Activated T-helper 1 cell treated with Interleukin-2 at 50 U/mL for 16 hours (primary cell): ENCODE measurements around the gene PAQR6.
A peak's percentile ranks its signal among the peaks of the same experiment; 100 is the strongest.
"Not testable (repeated sequence)": the region's sequence is repeated elsewhere in the genome, so short reads cannot be mapped to it uniquely, and the experiment has no call there.

Source experiments
- DNase-seq: peaks from one replicate; pipeline ENCODE4 v3.0.0-alpha.2; 2020; ENCODE audit warnings: low read depth

Gene PAQR6

DNA sequence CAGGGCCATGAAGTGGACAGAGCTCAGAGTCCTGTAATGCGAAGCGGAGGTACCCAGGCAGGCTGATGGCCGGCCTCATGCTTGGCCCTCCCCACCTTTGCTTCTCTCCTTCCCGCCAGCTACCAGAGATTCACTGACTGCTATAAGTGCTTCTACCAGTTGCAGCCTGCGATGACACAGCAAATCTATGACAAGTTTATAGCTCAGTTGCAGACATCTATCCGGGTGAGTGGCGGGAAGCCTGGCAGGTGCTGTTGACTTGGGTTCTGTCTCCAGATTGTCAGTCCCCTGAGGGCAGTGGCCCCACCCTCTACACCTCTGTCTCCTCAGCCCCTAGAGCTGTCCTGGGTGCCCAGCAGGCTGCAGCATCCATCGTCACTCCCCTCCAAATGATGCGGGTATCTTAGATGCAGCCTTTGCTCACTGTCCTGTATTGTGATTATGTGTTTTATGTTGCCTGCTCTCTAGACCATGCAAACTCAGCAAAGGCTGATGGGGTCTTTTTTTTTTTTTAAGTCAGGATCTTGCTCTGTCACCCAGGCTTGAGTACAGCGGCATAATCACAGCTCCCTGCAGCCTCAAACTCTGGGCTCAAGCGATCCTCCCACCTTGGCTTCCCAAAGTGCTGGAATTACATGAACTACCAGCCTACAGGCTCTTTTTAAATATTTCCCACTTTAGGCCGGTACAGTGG lies 15.5 kb downstream of the PAQR6 start:
- no peak for DNase-seq

DNA sequence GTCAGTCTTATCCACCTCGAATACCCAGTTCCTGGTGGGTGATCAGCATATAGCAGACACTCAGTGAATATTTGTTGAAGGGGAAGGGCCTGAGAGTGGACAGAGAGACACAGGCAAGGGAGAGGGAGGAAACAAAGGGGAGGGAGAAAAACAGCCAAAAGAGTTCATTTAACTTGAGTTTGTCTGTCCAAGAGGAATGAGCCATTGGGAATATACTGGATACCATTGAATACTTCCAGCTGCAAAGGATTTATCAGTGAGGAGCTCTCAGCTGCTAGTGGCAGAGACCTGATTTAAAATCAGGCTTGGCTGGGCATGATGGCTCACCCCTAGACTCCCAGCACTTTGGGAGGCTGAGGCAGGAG lies 17.4 kb downstream of the PAQR6 start:
- no peak for DNase-seq

DNA sequence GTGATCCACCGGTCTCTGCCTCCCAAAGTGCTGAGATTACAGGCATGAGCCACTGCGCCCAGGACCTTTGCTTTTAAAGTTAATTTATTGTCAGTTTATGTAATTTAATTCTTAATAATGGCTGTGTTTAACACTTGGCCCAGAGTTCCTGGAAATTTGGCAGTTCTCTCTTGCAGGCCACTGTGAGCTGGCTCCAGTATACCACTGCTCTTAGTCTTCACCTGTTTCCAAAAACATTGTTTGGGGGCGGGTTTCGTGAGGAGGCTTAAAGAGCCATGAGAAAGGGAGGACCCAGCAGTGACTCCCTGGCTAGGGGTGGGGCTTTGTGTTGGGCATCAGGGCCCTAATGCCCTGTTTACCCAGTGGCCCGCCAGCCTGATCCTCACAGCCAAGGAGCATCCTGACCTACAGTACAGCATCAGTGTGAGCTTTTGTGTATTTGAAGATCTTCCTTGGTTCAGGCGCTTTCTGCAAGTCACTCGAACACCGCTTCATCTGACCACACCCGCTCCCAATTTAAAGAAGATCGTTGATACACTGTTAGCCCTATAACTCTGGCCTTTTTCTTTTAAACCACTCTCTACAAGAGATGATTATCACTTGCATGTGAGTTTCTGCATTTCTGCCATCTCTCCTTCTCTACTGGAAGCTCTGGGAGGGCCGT lies 17.9 kb downstream of the PAQR6 start:
- DNase-seq = no peak

GRCh38 chr1:156228501-156228900 lies 19.4 kb downstream of the PAQR6 start:
- DNase-seq = no peak

- no peak for DNase-seq
Observed at GRCh38 chr1:156226782-156227181, 21.1 kb downstream of the PAQR6 start.

- DNase-seq = no peak
Observed at GRCh38 chr1:156226116-156226538, 21.7 kb downstream of the PAQR6 start.

DNA sequence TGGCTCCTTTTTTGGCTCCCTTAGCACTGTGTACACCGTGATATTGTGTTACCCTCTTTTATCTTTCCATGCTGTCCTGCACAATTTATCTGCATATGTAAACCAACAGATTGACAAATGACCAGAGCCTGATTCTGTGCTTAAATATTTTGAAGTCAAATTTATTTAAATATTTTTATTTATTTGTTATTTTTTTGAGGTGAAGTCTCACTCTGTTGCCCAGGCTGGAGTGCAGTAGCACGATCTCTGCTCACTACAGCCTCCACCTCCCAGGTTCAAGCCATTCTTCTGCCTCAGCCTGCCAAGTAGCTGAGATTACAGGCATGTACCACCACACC lies 22.2 kb downstream of the PAQR6 start:
- no peak for DNase-seq

GRCh38 chr1:156221986-156222692 lies 25.7 kb downstream of the PAQR6 start:
- DNase-seq = no peak

GRCh38 chr1:156220226-156220625 lies 27.6 kb downstream of the PAQR6 start:
- no peak for DNase-seq

DNA sequence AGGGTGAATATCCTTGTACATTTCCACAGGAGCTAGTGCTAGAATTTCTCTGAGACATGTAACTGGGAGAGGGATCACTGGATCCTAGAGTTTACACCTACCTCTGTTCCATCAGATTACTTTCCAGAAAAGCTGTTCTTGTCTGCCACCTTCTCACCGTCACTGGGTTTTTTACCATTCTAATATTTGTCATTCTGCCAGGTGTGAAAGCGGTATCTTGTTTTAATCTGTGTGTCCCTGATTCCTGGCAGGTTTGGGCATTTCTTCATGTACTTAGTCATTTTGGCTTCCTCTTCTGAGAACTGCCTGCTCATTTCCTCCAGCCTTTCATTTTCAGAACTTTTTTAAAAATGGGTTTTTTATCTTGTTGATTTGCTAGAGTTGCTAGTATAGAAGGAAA lies 30.0 kb downstream of the PAQR6 start:
- DNase-seq = no peak

DNA sequence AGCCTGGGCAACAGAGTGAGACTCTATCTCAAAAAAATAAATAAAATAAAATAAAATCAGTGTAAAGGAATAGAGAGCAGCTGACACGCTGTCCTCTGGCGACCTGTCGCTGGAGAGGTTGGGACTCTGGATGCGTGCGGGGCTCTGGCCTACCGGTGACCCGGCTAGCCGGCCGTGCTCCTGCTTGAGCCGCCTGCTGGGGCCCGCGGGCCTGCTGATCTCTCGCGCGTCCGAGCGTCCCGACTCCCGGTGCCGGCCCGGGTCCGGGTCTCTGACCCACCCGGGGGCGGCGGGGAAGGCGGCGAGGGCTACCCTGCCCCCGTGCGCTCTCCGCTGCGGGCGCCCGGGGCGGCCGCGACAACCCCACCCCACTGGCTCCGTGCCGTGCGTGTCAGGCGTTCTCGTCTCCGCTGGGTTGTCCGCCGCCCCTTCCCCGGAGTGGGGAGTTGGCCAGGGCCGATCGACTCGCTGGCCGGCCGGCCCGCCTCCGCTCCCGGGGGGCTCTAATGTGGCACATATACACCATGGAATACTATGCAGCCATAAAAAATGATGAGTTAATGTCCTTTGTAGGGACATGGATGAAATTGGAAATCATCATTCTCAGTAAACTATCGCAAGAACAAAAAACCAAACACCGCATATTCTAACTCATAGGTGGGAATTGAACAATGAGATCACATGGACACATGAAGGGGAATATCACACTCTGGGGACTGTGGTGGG lies 31.3 kb downstream of the PAQR6 start:
- DNase-seq = not testable (repeated sequence)

DNA sequence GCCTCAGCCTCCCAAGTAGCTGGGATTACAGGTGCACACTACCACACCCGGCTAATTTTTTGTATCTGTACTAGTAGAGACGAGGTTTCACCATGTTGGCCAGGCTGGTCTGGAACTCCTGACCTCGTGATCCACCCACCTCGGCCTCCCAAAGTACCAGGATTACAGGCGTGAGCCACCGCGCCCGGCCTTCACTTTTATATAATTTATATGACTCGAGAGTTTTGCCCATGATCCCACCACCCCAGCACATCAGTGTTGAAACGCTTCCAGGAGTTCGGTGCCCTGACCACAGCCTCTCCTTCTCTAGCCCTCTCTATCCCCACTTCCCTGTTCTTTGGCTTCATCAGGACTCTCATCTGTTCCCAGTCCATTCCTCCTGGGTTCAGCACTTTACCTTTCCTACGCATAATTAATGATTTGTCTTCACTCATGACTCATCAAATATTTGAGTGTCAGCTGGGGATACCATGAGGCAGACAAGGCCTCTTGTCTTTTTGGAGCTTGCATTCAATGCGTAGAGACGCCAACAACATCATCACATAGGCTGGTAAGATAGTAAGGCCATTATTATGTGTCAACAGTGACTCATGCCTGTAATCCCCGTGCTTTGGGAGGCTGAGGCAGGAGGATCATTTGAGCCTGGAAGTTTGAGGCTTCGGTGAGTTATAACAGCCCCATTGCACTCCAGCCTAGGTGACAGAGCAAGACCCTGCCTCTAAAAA lies 33.7 kb downstream of the PAQR6 start:
- no peak for DNase-seq

- DNase-seq = no peak
Observed at GRCh38 chr1:156213644-156213966, 34.3 kb downstream of the PAQR6 start.

DNA sequence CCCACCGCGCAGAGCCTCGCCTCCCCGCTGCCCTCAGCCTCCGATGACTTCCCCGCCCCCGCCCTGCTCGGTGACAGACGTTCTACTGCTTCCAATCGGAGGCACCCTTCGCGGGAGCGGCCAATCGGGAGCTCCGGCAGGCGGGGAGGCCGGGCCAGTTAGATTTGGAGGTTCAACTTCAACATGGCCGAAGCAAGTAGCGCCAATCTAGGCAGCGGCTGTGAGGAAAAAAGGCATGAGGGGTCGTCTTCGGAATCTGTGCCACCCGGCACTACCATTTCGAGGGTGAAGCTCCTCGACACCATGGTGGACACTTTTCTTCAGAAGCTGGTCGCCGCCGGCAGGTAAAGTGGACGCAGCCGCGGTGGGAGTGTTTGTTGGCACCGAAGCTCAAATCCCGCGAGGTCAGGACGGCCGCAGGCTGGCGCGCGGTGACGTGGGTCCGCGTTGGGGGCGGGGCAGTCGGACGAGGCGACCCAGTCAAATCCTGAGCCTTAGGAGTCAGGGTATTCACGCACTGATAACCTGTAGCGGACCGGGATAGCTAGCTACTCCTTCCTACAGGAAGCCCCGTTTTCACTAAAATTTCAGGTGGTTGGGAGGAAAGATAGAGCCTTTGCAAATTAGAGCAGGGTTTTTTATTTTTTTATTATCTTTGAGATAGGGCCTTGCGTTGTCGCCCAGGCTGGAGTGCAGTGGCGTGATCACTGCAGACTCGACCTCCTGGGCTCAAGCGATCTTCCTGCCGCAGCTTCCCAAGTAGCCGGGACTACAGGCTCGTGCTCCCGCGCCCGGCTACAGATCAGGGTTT lies 34.8 kb downstream of the PAQR6 start, which contains the start of gene PMF1:
PMF1 (plus strand) TSS at position 175 of the 811 bp plus-strand sequence; CDS start at position 184, 9 bp downstream.
- DNase-seq = peak; percentile 93

DNA sequence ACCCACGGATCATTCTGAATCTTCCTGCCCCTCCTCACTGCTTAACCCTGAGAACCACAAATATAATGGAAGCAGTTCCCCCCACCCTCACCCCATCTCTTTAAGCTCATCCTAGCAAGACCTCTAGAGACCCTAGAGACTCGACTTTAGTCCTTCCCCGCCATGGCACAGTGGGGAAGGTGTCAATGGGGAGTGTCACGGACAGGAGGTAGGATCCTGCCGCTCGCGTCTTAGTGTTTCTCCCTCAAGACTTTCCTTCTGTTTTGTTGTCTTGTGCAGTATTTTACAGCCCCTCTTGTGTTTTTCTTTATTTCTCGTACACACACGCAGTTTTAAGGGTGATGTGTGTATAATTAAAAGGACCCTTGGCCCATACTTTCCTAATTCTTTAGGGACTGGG lies 35.7 kb downstream of the PAQR6 start:
- DNase-seq = no peak

- no peak for DNase-seq
Observed at GRCh38 chr1:156211243-156211642, 36.6 kb downstream of the PAQR6 start.

- DNase-seq = no peak
Observed at GRCh38 chr1:156204686-156205085, 43.2 kb downstream of the PAQR6 start.

GRCh38 chr1:156203331-156203730 lies 44.5 kb downstream of the PAQR6 start:
- DNase-seq = no peak

DNA sequence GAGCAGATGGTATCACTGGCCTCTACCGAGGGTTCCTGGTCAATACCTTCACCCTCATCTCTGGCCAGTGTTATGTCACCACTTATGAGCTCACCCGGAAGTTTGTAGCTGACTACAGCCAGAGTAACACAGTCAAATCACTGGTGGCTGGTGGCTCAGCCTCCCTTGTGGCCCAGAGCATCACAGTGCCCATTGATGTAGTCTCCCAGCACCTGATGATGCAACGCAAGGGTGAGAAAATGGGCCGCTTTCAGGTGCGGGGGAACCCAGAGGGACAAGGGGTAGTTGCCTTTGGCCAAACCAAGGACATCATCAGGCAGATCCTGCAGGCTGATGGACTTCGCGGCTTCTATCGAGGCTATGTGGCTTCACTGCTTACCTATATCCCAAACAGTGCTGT lies 47.8 kb downstream of the PAQR6 start:
- no peak for DNase-seq

GRCh38 chr1:156198831-156199349 lies 49.0 kb downstream of the PAQR6 start:
- no peak for DNase-seq

GRCh38 chr1:156196445-156196844 lies 51.4 kb downstream of the PAQR6 start:
- no peak for DNase-seq
